Measurements from ENCODE around the gene SLC17A9. TPM values are rescaled to one million over a fixed set of nuclear protein-coding genes. Genes with fewer than 3 reads are reported as not detected.
A peak's percentile ranks its signal among the peaks of the same experiment; 100 is the strongest.

The SLC17A9 gene
- total RNA-seq, 1 donor from 2014 or later = 12.4 TPM

DNA sequence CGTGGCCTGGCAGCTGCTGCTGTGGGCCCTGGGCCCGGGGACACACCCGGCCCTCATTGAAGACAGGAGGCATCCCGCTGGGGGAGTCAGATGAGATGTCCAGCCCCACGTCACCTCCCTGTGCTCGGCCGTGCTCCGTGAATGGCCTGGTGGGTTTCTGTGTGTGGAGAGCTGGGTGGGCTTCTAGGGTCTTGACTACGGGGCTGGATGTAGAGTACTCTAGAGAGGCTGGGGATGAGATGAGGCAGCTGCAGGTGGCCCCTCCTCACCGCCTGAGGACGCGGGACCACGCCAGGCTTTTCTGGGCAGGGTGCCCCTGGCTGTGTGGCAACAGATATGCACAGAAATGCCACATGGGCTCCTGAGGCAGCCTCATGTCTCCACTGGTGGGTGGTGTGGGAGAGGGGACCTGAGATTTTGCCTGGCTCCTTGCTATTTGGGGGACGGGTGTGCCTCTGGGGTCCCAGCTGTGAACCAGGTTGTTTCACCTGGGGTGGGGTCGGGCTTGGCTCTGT is 62.7 kb downstream of the SLC17A9 start:
- no peaks in the 10 kb centered on the region for H3K36me3 Mint-ChIP-seq (ENCODE audit: low read depth, unreplicated experiment)
- TF ChIP-seq, protein P1, sequence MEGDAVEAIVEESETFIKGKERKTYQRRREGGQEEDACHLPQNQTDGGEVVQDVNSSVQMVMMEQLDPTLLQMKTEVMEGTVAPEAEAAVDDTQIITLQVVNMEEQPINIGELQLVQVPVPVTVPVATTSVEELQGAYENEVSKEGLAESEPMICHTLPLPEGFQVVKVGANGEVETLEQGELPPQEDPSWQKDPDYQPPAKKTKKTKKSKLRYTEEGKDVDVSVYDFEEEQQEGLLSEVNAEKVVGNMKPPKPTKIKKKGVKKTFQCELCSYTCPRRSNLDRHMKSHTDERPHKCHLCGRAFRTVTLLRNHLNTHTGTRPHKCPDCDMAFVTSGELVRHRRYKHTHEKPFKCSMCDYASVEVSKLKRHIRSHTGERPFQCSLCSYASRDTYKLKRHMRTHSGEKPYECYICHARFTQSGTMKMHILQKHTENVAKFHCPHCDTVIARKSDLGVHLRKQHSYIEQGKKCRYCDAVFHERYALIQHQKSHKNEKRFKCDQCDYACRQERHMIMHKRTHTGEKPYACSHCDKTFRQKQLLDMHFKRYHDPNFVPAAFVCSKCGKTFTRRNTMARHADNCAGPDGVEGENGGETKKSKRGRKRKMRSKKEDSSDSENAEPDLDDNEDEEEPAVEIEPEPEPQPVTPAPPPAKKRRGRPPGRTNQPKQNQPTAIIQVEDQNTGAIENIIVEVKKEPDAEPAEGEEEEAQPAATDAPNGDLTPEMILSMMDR (IDR thresholded peaks at IDR 0.05; ENCODE audit: insufficient read depth, low read depth, low read length) = no peak
- peak; percentile 31 for TF ChIP-seq EZH2 (IDR thresholded peaks at IDR 0.05; ENCODE audit: insufficient read depth, low read length)
- Histone ChIP-seq H3K79me2 (ENCODE audit: insufficient read depth, low read length) (no peaks in the 10 kb centered on the region), H3K4me3 (ENCODE audit: insufficient read depth, low read depth, low read length) (no peak overlapping the region), H4K20me1 (ENCODE audit: insufficient read depth, low read length) (no peaks in the 10 kb centered on the region), H3K9me3 (ENCODE audit: insufficient read depth, low read depth, low read length) (peaks cover 9% of the 10 kb centered on the region), H3K4me1 (ENCODE audit: insufficient read depth, low read length) (peaks cover 1% of the 10 kb centered on the region), H3K9ac (ENCODE audit: low read length) (no peak overlapping the region), H2AFZ (ENCODE audit: low read depth, low read length) (no peak overlapping the region), H3K27ac (ENCODE audit: low read depth, low read length) (no peak overlapping the region), H3K27me3 (ENCODE audit: insufficient read depth, low read length) (peaks cover 49% of the 10 kb centered on the region), H3K4me2 (ENCODE audit: low read length) (no peak overlapping the region), H3K36me3 (ENCODE audit: insufficient read depth, low read length) (no peaks in the 10 kb centered on the region)
- peaks cover 5% of the 10 kb centered on the region for H3K4me1 Mint-ChIP-seq (ENCODE audit: low read depth, unreplicated experiment)
- peak overlapping the region; percentile 81 for H3K4me3 Mint-ChIP-seq (ENCODE audit: unreplicated experiment)
- H3K27ac Mint-ChIP-seq (ENCODE audit: unreplicated experiment) = no peak overlapping the region
- DNase-seq (ENCODE audit: low read depth) (no peak), FAIRE-seq (no peak)
- H3K9me3 Mint-ChIP-seq (ENCODE audit: unreplicated experiment) = peaks cover 5% of the 10 kb centered on the region
- peaks cover 30% of the 10 kb centered on the region for H3K27me3 Mint-ChIP-seq (ENCODE audit: low read depth, unreplicated experiment)

DNA sequence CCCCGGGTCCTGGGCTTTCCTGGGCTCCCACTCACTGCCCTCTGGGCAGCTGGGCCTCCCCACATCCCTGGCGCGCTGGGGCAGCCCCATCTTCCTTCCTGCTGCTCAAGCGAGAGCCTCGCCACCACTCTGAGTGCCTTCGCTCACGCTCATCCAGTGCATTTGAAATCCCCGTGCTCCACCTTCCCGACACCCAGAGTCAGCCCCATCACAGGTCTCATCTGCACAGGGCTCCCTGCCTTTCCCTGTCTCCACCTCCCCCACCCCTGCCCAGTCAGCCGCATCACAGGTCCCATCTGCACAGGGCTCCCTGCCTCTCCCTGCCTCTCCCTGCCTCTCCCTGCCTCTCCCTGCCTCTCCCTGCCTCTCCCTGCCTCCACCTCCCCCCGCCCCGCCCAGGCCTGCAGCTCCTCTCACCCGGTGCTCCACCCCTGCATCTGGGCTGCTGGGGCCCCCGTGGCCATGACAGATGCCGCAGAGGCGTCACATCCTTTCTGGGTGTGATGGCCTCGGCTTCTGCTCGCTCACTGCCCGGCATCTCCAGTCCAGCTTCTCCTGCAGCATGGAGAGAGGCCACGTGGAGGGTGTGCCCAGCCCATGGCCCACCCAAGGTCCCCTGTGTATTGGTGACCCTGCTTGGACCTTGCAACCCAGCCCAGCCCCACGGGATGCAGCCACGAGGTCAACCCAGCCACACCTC is 63.3 kb downstream of the SLC17A9 start:
- no peak overlapping the region for H3K9ac ChIP-seq (ENCODE audit: low read length)
- Mint-ChIP-seq H3K36me3 (ENCODE audit: low read depth, unreplicated experiment) (no peaks in the 10 kb centered on the region), H3K4me1 (ENCODE audit: low read depth, unreplicated experiment) (peaks cover 3% of the 10 kb centered on the region), H3K27ac (ENCODE audit: unreplicated experiment) (no peak overlapping the region), H3K4me3 (ENCODE audit: unreplicated experiment) (no peak overlapping the region), H3K27me3 (ENCODE audit: low read depth, unreplicated experiment) (peaks cover 30% of the 10 kb centered on the region), H3K9me3 (ENCODE audit: unreplicated experiment) (peaks cover 10% of the 10 kb centered on the region)
- DNase-seq (ENCODE audit: low read depth) (no peak), FAIRE-seq (no peak)
- H3K27me3 ChIP-seq (ENCODE audit: insufficient read depth, low read length) = peaks cover 49% of the 10 kb centered on the region
- peaks cover 9% of the 10 kb centered on the region for H3K9me3 ChIP-seq (ENCODE audit: insufficient read depth, low read depth, low read length)
- H3K27ac ChIP-seq (ENCODE audit: low read depth, low read length) = no peak overlapping the region
- no peak overlapping the region for H3K4me2 ChIP-seq (ENCODE audit: low read length)
- H3K79me2 ChIP-seq (ENCODE audit: insufficient read depth, low read length) = no peaks in the 10 kb centered on the region
- no peaks in the 10 kb centered on the region for H3K36me3 ChIP-seq (ENCODE audit: insufficient read depth, low read length)
- TF ChIP-seq, protein P1 (IDR thresholded peaks at IDR 0.05; ENCODE audit: insufficient read depth, low read depth, low read length) = no peak
- TF ChIP-seq EZH2 (IDR thresholded peaks at IDR 0.05; ENCODE audit: insufficient read depth, low read length) = no peak
- H4K20me1 ChIP-seq (ENCODE audit: insufficient read depth, low read length) = no peaks in the 10 kb centered on the region
- H3K4me3 ChIP-seq (ENCODE audit: insufficient read depth, low read depth, low read length) = no peak overlapping the region
- H2AFZ ChIP-seq (ENCODE audit: low read depth, low read length) = no peak overlapping the region
- no peaks in the 10 kb centered on the region for H3K4me1 ChIP-seq (ENCODE audit: insufficient read depth, low read length)

DNA sequence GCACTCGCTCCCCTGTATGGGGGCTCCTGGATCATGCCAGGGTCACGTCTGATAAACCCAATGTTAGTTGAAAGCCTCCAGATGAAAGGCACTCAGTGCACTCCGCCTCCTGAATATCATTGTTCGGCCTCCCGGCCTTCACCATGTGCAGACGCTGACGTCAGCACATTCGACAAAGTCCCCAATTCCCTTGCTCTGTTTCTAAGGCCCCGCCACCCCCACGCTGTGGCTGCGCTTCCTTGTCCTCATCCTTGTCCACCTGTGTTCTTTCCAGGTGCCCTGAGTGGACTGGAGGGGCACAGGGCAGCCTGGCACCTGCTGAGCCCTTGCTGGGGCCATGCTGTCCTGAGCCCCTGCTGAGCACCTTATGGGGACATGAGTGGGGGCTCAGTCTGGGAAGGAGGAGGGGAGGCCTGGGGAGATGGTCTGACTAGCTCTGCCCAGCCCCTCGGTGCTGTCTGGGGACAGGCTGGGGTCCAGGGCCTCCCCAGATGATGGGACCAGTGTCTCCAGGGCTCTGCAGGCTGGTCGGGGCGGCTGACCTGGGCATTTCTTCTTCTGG is 64.1 kb downstream of the SLC17A9 start:
- Histone ChIP-seq H3K36me3 (ENCODE audit: insufficient read depth, low read length) (no peaks in the 10 kb centered on the region), H3K9ac (ENCODE audit: low read length) (no peak overlapping the region), H2AFZ (ENCODE audit: low read depth, low read length) (no peak overlapping the region), H3K9me3 (ENCODE audit: insufficient read depth, low read depth, low read length) (peaks cover 9% of the 10 kb centered on the region), H3K79me2 (ENCODE audit: insufficient read depth, low read length) (no peaks in the 10 kb centered on the region), H3K4me3 (ENCODE audit: insufficient read depth, low read depth, low read length) (no peak overlapping the region), H3K4me2 (ENCODE audit: low read length) (no peak overlapping the region), H4K20me1 (ENCODE audit: insufficient read depth, low read length) (no peaks in the 10 kb centered on the region), H3K4me1 (ENCODE audit: insufficient read depth, low read length) (no peaks in the 10 kb centered on the region), H3K27me3 (ENCODE audit: insufficient read depth, low read length) (peaks cover 43% of the 10 kb centered on the region), H3K27ac (ENCODE audit: low read depth, low read length) (no peak overlapping the region)
- peaks cover 3% of the 10 kb centered on the region for H3K4me1 Mint-ChIP-seq (ENCODE audit: low read depth, unreplicated experiment)
- peaks cover 2% of the 10 kb centered on the region for H3K36me3 Mint-ChIP-seq (ENCODE audit: low read depth, unreplicated experiment)
- peaks cover 29% of the 10 kb centered on the region for H3K27me3 Mint-ChIP-seq (ENCODE audit: low read depth, unreplicated experiment)
- no peak for FAIRE-seq
- DNase-seq (ENCODE audit: low read depth) = no peak
- TF ChIP-seq EZH2 (IDR thresholded peaks at IDR 0.05; ENCODE audit: insufficient read depth, low read length) = no peak
- TF ChIP-seq, protein P1 (IDR thresholded peaks at IDR 0.05; ENCODE audit: insufficient read depth, low read depth, low read length) = no peak
- H3K9me3 Mint-ChIP-seq (ENCODE audit: unreplicated experiment) = peaks cover 12% of the 10 kb centered on the region
- H3K4me3 Mint-ChIP-seq (ENCODE audit: unreplicated experiment) = no peak overlapping the region
- H3K27ac Mint-ChIP-seq (ENCODE audit: unreplicated experiment) = no peak overlapping the region
